ENCODE measurements around the gene ZNF579.

The ZNF579 gene

GRCh38 chr19:55602104-55603001, 21.7 kb upstream of the ZNF579 start:
- Mint-ChIP-seq H3K9me3 (no peaks in the 10 kb centered on the region), H3K27me3 (no peaks in the 10 kb centered on the region), H3K36me3 (peaks cover 4% of the 10 kb centered on the region), H3K4me3 (no peak overlapping the region), H3K4me1 (peaks cover 46% of the 10 kb centered on the region), H3K27ac (no peak overlapping the region)

GRCh38 chr19:55601084-55601483, 20.4 kb upstream of the ZNF579 start:
- Mint-ChIP-seq H3K27me3 (no peaks in the 10 kb centered on the region), H3K27ac (peak overlapping the region; percentile 87), H3K4me1 (peaks cover 38% of the 10 kb centered on the region)

DNA sequence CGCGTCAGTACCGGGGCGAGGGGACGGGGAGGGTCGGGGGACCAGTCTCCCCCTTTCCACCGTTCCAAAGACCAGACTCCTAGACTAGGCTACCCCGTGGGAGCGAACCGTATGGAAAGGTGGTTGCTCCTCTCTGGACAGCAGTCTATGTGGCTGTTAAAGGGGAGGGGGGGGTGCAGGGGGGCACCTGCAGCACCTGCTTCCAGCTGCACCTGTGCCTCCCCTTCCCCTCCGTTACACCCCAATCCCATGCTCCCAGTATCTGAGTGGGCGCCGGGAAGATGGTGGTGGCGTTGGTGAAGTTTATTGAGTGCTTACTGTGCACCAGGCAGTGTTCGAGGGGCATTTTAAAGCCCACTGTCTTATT, 20.0 kb upstream of the ZNF579 start:
- no peaks in the 10 kb centered on the region for H3K9me3 Mint-ChIP-seq
- peaks cover 36% of the 10 kb centered on the region for H3K4me1 Mint-ChIP-seq
- H3K36me3 Mint-ChIP-seq = peaks cover 12% of the 10 kb centered on the region
- no peak overlapping the region for H3K27ac Mint-ChIP-seq
- H3K27me3 Mint-ChIP-seq = no peaks in the 10 kb centered on the region
- H3K4me3 Mint-ChIP-seq = peak overlapping the region; percentile 86

More at GRCh38 chr19:55601084-55601483, 20.4 kb upstream of the ZNF579 start:
- Mint-ChIP-seq H3K36me3 (peaks cover 10% of the 10 kb centered on the region), H3K4me3 (peak overlapping the region; percentile 86), H3K9me3 (no peaks in the 10 kb centered on the region)

GRCh38 chr19:55599842-55600661, 19.4 kb upstream of the ZNF579 start, which contains the start of gene ZNF524:
Gene ZNF524 (plus strand): TSS chr19:55600288. CDS start chr19:55602113, 1,825 bp downstream.
- H3K4me1 Mint-ChIP-seq = peaks cover 36% of the 10 kb centered on the region
- H3K27me3 Mint-ChIP-seq = no peaks in the 10 kb centered on the region
- no peaks in the 10 kb centered on the region for H3K9me3 Mint-ChIP-seq
- H3K27ac Mint-ChIP-seq = peak within 1 kb of the TSS; percentile 100
- H3K36me3 Mint-ChIP-seq = peaks cover 18% of the 10 kb centered on the region
- H3K4me3 Mint-ChIP-seq = peak within 1 kb of the TSS; percentile 97

- Mint-ChIP-seq H3K4me3 (peak within 1 kb of the TSS; percentile 97), H3K9me3 (no peaks in the 10 kb centered on the region), H3K27ac (peak within 1 kb of the TSS; percentile 100), H3K4me1 (peaks cover 31% of the 10 kb centered on the region), H3K27me3 (no peaks in the 10 kb centered on the region), H3K36me3 (peaks cover 23% of the 10 kb centered on the region)
Observed at GRCh38 chr19:55599468-55599841, 18.8 kb upstream of the ZNF579 start, which contains the start of gene FIZ1. Gene FIZ1 (minus strand): TSS chr19:55599517. CDS start chr19:55597865, 1,652 bp downstream.

DNA sequence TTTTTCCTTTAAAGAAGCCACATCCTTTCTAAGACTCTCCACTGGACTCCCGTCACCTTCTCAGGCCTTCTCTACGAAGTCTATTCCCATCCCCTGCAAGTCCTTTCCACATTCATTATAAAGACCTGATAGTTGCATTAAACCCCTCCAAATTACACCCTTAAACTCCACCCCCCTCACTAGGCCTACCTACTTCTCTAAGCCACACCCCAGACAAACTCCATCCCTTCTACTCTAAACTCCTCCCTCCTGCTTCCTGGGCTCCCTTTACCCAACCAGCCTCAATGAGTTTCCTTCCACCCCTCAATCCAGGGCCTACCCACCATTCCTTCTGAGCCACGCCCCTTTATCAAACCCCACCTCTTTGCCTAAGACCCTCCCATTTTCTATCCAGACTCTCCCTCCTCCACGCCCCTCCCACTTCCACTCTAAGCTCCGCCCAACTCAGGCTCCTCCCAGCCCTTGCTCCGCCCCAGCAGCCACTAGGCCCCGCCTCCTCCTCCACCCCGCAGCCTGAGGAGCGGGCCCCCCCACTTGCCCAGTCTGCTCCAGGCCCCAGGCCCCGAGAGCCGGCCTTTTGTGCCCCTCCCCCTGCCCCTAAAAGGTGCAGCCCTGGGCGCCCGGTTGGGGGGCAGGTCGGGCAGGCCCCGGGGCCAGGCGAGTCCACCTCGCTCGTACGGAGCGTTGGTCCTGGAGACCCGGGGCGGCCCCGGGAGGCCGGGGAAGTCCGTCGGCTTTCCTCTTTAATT, 18.2 kb upstream of the ZNF579 start:
- H3K4me1 Mint-ChIP-seq = peaks cover 28% of the 10 kb centered on the region
- H3K27me3 Mint-ChIP-seq = no peaks in the 10 kb centered on the region
- H3K9me3 Mint-ChIP-seq = no peaks in the 10 kb centered on the region
- peak overlapping the region; percentile 97 for H3K4me3 Mint-ChIP-seq
- H3K36me3 Mint-ChIP-seq = peaks cover 23% of the 10 kb centered on the region
- peak overlapping the region; percentile 100 for H3K27ac Mint-ChIP-seq

GRCh38 chr19:55598034-55598433, 17.4 kb upstream of the ZNF579 start:
- Mint-ChIP-seq H3K4me3 (no peak overlapping the region), H3K27ac (no peak overlapping the region), H3K36me3 (peaks cover 25% of the 10 kb centered on the region), H3K4me1 (peaks cover 20% of the 10 kb centered on the region), H3K9me3 (no peaks in the 10 kb centered on the region), H3K27me3 (no peaks in the 10 kb centered on the region)

DNA sequence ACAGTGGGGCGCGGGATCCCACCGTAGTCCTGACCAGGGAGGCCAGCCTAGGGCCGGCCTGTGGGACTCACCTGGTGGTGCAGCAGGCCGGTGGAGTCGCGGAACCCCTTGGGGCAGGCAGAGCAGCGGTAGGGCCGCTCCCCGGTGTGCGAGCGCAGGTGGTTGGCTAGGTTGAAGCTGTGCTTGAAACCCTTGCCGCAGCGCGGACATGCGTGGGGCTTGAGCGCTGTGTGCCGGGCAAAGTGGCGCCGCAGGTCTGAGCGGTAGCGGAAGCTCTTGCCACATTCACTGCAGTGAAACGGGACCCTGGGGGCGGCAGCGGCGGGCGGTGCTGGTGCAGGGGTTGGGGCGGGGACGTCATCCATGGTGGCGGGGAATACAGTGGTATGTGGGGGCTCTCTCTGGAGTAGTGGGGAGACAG, 16.9 kb upstream of the ZNF579 start:
- Mint-ChIP-seq H3K4me3 (no peak overlapping the region), H3K4me1 (peaks cover 19% of the 10 kb centered on the region)

GRCh38 chr19:55596304-55596703, 15.7 kb upstream of the ZNF579 start:
- Mint-ChIP-seq H3K27me3 (no peaks in the 10 kb centered on the region), H3K27ac (no peak overlapping the region), H3K9me3 (no peaks in the 10 kb centered on the region), H3K36me3 (peaks cover 29% of the 10 kb centered on the region), H3K4me1 (peaks cover 15% of the 10 kb centered on the region), H3K4me3 (no peak overlapping the region)

More for the DNA sequence above, 16.9 kb upstream of the ZNF579 start:
- Mint-ChIP-seq H3K9me3 (no peaks in the 10 kb centered on the region), H3K27me3 (no peaks in the 10 kb centered on the region), H3K27ac (no peak overlapping the region), H3K36me3 (peaks cover 25% of the 10 kb centered on the region)

DNA sequence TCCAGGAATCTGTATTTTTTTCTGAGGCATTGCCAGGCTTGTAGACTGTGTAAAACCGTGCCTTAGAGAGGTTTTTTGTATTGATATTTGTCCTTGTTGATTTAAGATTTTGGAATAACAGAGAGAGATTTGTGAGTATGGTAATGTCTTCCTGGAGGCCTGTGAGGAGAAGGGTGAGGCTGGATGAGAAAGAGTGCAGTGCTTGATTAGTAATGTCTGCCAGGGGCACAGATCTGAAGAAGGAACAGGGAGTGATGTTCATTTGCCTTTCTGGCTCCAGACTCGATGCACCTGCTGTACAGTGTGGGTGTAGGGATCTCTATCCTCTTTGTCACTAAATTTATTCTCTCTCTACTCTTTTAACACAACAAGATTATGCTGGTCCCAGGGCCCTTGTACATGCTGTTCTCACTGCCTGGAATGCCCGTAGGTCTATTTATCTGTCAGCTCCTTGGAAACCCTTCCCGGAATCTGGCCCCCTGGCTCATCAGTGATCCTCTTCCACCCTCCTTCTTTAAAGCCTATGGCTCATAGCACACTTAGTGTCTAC, 14.4 kb upstream of the ZNF579 start:
- peaks cover 11% of the 10 kb centered on the region for H3K4me1 Mint-ChIP-seq
- no peaks in the 10 kb centered on the region for H3K9me3 Mint-ChIP-seq
- no peak overlapping the region for H3K27ac Mint-ChIP-seq
- H3K36me3 Mint-ChIP-seq = peaks cover 29% of the 10 kb centered on the region
- H3K4me3 Mint-ChIP-seq = no peak overlapping the region
- no peaks in the 10 kb centered on the region for H3K27me3 Mint-ChIP-seq

DNA sequence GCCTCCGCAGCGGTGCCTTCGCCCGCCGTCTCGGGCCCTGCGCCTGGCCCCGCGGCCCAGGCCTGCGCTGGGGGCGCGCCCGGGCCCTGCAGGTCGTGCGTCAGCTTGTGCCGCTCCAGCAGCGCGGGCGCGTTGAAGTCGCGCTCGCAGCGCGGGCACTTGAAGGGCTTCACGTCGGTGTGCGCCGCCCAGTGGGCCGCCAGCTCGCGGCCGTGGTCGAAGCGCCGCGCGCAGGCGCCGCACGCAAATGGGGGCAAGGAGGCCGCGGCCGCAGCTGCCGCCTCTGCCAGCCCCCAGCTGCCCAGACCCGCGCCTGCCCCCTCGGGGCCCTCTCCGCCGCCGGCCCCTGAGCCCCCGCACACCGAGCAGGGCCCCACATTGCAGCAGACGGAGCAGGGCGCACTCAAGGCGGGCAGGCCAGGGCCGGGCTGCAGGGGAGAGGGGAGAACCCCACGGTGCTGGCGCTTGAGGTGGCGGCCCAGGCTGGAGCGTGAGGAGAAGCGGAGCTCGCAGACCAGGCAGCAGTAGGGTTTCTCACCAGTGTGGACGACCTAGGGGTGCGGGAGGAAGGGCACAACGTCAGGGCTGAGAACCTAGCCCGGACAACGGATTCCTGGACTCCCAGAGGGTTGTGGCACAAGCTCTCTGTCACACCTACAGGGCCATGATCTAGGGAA, 12.6 kb upstream of the ZNF579 start:
- H3K36me3 Mint-ChIP-seq = peaks cover 25% of the 10 kb centered on the region
- no peak overlapping the region for H3K27ac Mint-ChIP-seq
- no peak overlapping the region for H3K4me3 Mint-ChIP-seq
- peaks cover 7% of the 10 kb centered on the region for H3K4me1 Mint-ChIP-seq
- H3K9me3 Mint-ChIP-seq = no peaks in the 10 kb centered on the region
- H3K27me3 Mint-ChIP-seq = no peaks in the 10 kb centered on the region

- Mint-ChIP-seq H3K4me1 (peaks cover 8% of the 10 kb centered on the region), H3K36me3 (peaks cover 25% of the 10 kb centered on the region), H3K4me3 (no peak overlapping the region), H3K27me3 (no peaks in the 10 kb centered on the region), H3K9me3 (no peaks in the 10 kb centered on the region), H3K27ac (no peak overlapping the region)
Observed at GRCh38 chr19:55592391-55593090, 11.9 kb upstream of the ZNF579 start.

GRCh38 chr19:55591555-55591954, 10.9 kb upstream of the ZNF579 start:
- Mint-ChIP-seq H3K36me3 (peaks cover 21% of the 10 kb centered on the region), H3K9me3 (no peaks in the 10 kb centered on the region), H3K27ac (no peak overlapping the region), H3K4me3 (no peak overlapping the region), H3K27me3 (no peaks in the 10 kb centered on the region), H3K4me1 (peaks cover 13% of the 10 kb centered on the region)

GRCh38 chr19:55590617-55591016, 10.0 kb upstream of the ZNF579 start:
- Mint-ChIP-seq H3K9me3 (no peaks in the 10 kb centered on the region), H3K27ac (no peak overlapping the region), H3K4me3 (no peak overlapping the region), H3K4me1 (peaks cover 23% of the 10 kb centered on the region), H3K27me3 (no peaks in the 10 kb centered on the region), H3K36me3 (peaks cover 16% of the 10 kb centered on the region)
